ENCODE data around the gene TIE1. TPM values are rescaled to one million over a fixed set of nuclear protein-coding genes. Genes with fewer than 3 reads are reported as not detected.

The TIE1 gene
- total RNA-seq, 4 donors from 2014 or later: 8.8 to 23.3 (median 10.9) TPM

GRCh38 chr1:43292679-43293078 is 8.1 kb upstream of the TIE1 start:
- no peak overlapping the region for H3K4me3 ChIP-seq (ENCODE audit: low read depth, poor library complexity, severe bottlenecking)
- 76 to 78% methylated on average over 5 of the region's 5 CpGs for WGBS, 2 donors
- TF ChIP-seq, protein P1, sequence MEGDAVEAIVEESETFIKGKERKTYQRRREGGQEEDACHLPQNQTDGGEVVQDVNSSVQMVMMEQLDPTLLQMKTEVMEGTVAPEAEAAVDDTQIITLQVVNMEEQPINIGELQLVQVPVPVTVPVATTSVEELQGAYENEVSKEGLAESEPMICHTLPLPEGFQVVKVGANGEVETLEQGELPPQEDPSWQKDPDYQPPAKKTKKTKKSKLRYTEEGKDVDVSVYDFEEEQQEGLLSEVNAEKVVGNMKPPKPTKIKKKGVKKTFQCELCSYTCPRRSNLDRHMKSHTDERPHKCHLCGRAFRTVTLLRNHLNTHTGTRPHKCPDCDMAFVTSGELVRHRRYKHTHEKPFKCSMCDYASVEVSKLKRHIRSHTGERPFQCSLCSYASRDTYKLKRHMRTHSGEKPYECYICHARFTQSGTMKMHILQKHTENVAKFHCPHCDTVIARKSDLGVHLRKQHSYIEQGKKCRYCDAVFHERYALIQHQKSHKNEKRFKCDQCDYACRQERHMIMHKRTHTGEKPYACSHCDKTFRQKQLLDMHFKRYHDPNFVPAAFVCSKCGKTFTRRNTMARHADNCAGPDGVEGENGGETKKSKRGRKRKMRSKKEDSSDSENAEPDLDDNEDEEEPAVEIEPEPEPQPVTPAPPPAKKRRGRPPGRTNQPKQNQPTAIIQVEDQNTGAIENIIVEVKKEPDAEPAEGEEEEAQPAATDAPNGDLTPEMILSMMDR (IDR thresholded peaks at IDR 0.05): no peak
- TF ChIP-seq POLR2A (IDR thresholded peaks at IDR 0.05): no peak
- intact Hi-C loops (cut with DNase I; ENCODE audit: low total_unique reads): no loop called here
- DNase-seq (ENCODE audit: low spot score in 2 of 2): no peak

GRCh38 chr1:43293176-43293575 is 7.6 kb upstream of the TIE1 start:
- WGBS, 2 donors: 90% methylated on average over 2 of the region's 2 CpGs
- TF ChIP-seq POLR2A (IDR thresholded peaks at IDR 0.05): no peak
- no peak for DNase-seq (ENCODE audit: low spot score in 2 of 2)
- intact Hi-C loops (cut with DNase I; ENCODE audit: low total_unique reads): no loop called here
- no peak overlapping the region for H3K4me3 ChIP-seq (ENCODE audit: low read depth, poor library complexity, severe bottlenecking)

DNA sequence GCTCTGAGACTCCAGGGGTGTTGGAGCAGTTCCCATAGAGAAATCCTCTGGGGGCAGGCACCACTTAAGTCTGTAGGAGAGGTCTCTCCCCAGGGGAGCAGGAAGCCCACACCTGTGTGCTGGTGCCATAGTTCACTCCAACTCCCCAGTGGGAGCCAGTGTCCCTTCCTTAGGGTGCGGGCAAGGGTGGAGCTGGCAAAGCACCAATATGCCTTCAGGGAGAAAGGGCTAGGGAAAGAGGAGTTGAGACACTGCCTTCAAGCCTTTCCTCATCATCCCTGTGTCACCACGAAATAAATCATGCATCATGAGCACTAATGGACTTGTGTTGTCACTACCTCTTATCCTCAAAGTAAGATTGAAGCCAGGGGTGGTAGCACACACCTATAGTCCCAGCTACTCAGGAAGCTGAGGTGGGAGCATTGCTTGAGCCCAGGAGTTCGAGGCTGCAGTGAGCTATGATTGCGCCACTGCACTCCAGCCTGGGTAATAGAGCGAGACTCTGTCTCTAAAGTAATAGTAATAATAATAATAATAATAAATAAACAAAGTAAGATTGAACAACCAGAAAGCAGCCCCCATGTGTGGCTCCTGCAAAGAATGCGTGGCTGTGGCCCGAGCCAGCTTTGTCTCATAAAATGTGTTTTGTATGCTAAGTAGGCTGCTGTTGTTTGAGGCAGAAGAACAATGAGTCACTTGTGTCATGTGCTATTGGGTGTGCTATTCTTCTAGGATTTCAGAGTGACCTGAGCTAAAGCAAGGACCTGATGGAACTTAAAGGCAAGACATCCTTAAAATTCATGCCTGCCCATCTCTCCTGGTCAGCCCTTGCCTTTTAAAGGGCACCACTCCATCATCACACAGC is 6.7 kb upstream of the TIE1 start:
- intact Hi-C loops (cut with DNase I; ENCODE audit: low total_unique reads): no loop called here
- DNase-seq (ENCODE audit: low spot score in 2 of 2): peak in 1 of 2 donors; percentile 38
- WGBS, 2 donors: 64% methylated on average over 7 of the region's 7 CpGs
- no peak overlapping the region for H3K4me3 ChIP-seq (ENCODE audit: low read depth, poor library complexity, severe bottlenecking)
- no peak for TF ChIP-seq POLR2A (IDR thresholded peaks at IDR 0.05)
- TF ChIP-seq, protein P1 (IDR thresholded peaks at IDR 0.05): no peak

GRCh38 chr1:43294761-43295160 is 6.0 kb upstream of the TIE1 start:
- intact Hi-C loops (cut with DNase I; ENCODE audit: low total_unique reads): no loop called here
- TF ChIP-seq, protein P1 (IDR thresholded peaks at IDR 0.05): no peak
- no peak for TF ChIP-seq POLR2A (IDR thresholded peaks at IDR 0.05)
- WGBS, 2 donors: 82 to 90% methylated on average over 8 of the region's 8 CpGs
- H3K4me3 ChIP-seq (ENCODE audit: low read depth, poor library complexity, severe bottlenecking): no peak overlapping the region
- DNase-seq (ENCODE audit: low spot score in 2 of 2): no peak

- no peak for DNase-seq (ENCODE audit: low spot score in 2 of 2)
- intact Hi-C loops (cut with DNase I; ENCODE audit: low total_unique reads): no loop called here
- no peak overlapping the region for H3K4me3 ChIP-seq (ENCODE audit: low read depth, poor library complexity, severe bottlenecking)
- 46 to 47% methylated on average over 1 of the region's 1 CpG for WGBS, 2 donors
- TF ChIP-seq, protein P1 (IDR thresholded peaks at IDR 0.05): no peak
- TF ChIP-seq POLR2A (IDR thresholded peaks at IDR 0.05): no peak
Observed at GRCh38 chr1:43296207-43296606, 4.6 kb upstream of the TIE1 start.

GRCh38 chr1:43298055-43298454 is 2.7 kb upstream of the TIE1 start:
- no peak for DNase-seq (ENCODE audit: low spot score in 2 of 2)
- WGBS, 2 donors: 74 to 87% methylated on average over 1 of the region's 1 CpG

More at GRCh38 chr1:43298055-43298454, 2.7 kb upstream of the TIE1 start:
- TF ChIP-seq, protein P1 (IDR thresholded peaks at IDR 0.05): no peak
- no peak for TF ChIP-seq POLR2A (IDR thresholded peaks at IDR 0.05)
- no peak overlapping the region for H3K4me3 ChIP-seq (ENCODE audit: low read depth, poor library complexity, severe bottlenecking)
- intact Hi-C loops (cut with DNase I; ENCODE audit: low total_unique reads): no loop called here
